Body of pancreas (tissue), 4 donors: ENCODE results near the gene AGPAT1. TPM values are rescaled to one million over a fixed set of nuclear protein-coding genes. Genes with fewer than 3 reads are reported as not detected.

Experiments
- ATAC-seq: fragments of 150-250 bp; one replicate; pipeline ENCODE4 v1.9.1; 2016
- DNase-seq, 4 donors: peaks; one replicate each; pipeline ENCODE4 v3.0.0-alpha.2; 2019
- H3K27ac ChIP-seq, 4 donors: fragments of 200-600 bp; sonication (generic); 1 replicate in 3 of 4; 2 replicates in 1 of 4; pipeline versions ENCODE4 v1.5.1 to v1.6.1; 2016 to 2019; ENCODE audit warnings: mild to moderate bottlenecking in 1 of 4, mixed read lengths in 1 of 4, moderate library complexity in 1 of 4
- H3K27me3 ChIP-seq, 2 donors: fragments of 200-600 bp; sonication (generic); one replicate each; pipeline ENCODE4 v1.6.0; 2016; ENCODE audit warnings: mild to moderate bottlenecking in 1 of 2
- H3K36me3 ChIP-seq, 2 donors: fragments of 200-600 bp; sonication (generic); replicated peaks in 1 of 2; 2 replicates each; pipeline ENCODE4 v1.5.1; 2016; ENCODE audit warnings: low read depth in 2 of 2; ENCODE audit not compliant: insufficient read depth in 1 of 2
- H3K4me1 ChIP-seq: fragments of 200-600 bp; sonication (generic); one replicate; pipeline ENCODE4 v1.6.0; 2016
- H3K4me3 ChIP-seq, 2 donors: fragments of 200-600 bp; sonication (generic); 1 replicate in 1 of 2; 2 replicates in 1 of 2; pipeline ENCODE4 v1.5.1; 2016 to 2019
- H3K9me3 ChIP-seq, 3 donors: fragments of 200-600 bp; sonication (generic); 1 replicate in 2 of 3; 2 replicates in 1 of 3; pipeline ENCODE4 v1.5.1; 2016
- CTCF ChIP-seq, 7 experiments: fragments of 450-650 bp in 4 of 7; fragments of 200-600 bp in 3 of 7; sonication (generic) in 3 of 7; IDR thresholded peaks; one replicate each; pipeline ENCODE4 v1.5.1; 2016 to 2019; ENCODE audit warnings: antibody characterized with exemption in 7 of 7
- POLR2A ChIP-seq, 3 donors: fragments of 450-650 bp; IDR thresholded peaks; one replicate each; pipeline ENCODE4 v1.6.1; 2016; ENCODE audit warnings: antibody characterized with exemption in 3 of 3, mild to moderate bottlenecking in 2 of 3
- WGBS, 2 donors: methylation state at CpG; one replicate each; pipeline ENCODE4 v1.1.5; 2017; 5-methylcytosine and 5-hydroxymethylcytosine counted together
- intact Hi-C: fragments of 100-400 bp; cut with DNase I; formaldehyde crosslinking; loops from one replicate; pipeline ENCODE4 v1.15.1; 2023
- total RNA-seq, 2 donors: library from RNA; depleted of rRNA; stranded (reverse); fragments of >200 nt; gene quantifications; one replicate each; pipeline ENCODE4 v1.1.0, GENCODE V29; 2016

The AGPAT1 gene
- 10 to 100 TPM; 13.2 to 16.1 TPM for total RNA-seq

- Histone ChIP-seq H3K9me3 (no peaks in the 10 kb centered on the region), H3K27me3 (no peaks in the 10 kb centered on the region), H3K4me3 (peak within 1 kb of the TSS; percentile 53 to 98), H3K36me3 (no peaks in the 10 kb centered on the region), H3K27ac (peak within 1 kb of the TSS; percentile 81 to 94 (median 85)), H3K4me1 (peaks cover 41% of the 10 kb centered on the region)
- ATAC-seq (peak; percentile 56), DNase-seq (peak; percentile 97 to 98 (median 98))
- WGBS, 2 donors, result 1 to 2% methylated on average over 17 to 27 of the region's 27 CpGs
- TF ChIP-seq CTCF (IDR thresholded peaks at IDR 0.05), result no peak
- TF ChIP-seq POLR2A (IDR thresholded peaks at IDR 0.05), result peak in 2 of 3 donors; percentile 49 to 73
- intact Hi-C loops, result no loop called here
Measured at GRCh38 chr6:32175711-32176475, at the start of gene AGPAT1. Gene AGPAT1, minus strand, starts transcription at chr6:32176084. Its CDS starts 4,588 bp downstream, at chr6:32171496.

GRCh38 chr6:32224696-32225095, 48.8 kb upstream of the AGPAT1 start:
- Histone ChIP-seq H3K4me3 (no peak overlapping the region), H3K27ac (no peak overlapping the region), H3K4me1 (no peaks in the 10 kb centered on the region), H3K36me3 (no peaks in the 10 kb centered on the region), H3K9me3 (no peaks in the 10 kb centered on the region), H3K27me3 (no peaks in the 10 kb centered on the region)
- ATAC-seq (no peak), DNase-seq (no peak)
- 59 to 66% methylated on average over 2 of the region's 2 CpGs for WGBS, 2 donors
- intact Hi-C loops, result no loop called here
- TF ChIP-seq POLR2A (IDR thresholded peaks at IDR 0.05) (no peak), CTCF (IDR thresholded peaks at IDR 0.05) (no peak)

GRCh38 chr6:32223258-32224235, 47.7 kb upstream of the AGPAT1 start, which contains the start of gene NOTCH4:
Gene NOTCH4, minus strand, starts transcription at chr6:32224067. Its CDS starts 139 bp downstream, at chr6:32223928.
- H3K27ac ChIP-seq, result peak within 1 kb of the TSS in 1 of 4 donors; percentile 25
- no peaks in the 10 kb centered on the region for H3K36me3 ChIP-seq
- H3K4me1 ChIP-seq, result no peaks in the 10 kb centered on the region
- TF ChIP-seq POLR2A (IDR thresholded peaks at IDR 0.05) (peak in 1 of 3 donors; percentile 14), CTCF (IDR thresholded peaks at IDR 0.05) (no peak)
- 40 to 44% methylated on average over 19 to 20 of the region's 20 CpGs for WGBS, 2 donors
- H3K9me3 ChIP-seq, result no peaks in the 10 kb centered on the region
- H3K27me3 ChIP-seq, result no peaks in the 10 kb centered on the region
- H3K4me3 ChIP-seq, result no peak within 1 kb of the TSS
- intact Hi-C loops, result no loop called here
- ATAC-seq (no peak), DNase-seq (no peak)

- Histone ChIP-seq H3K4me3 (no peak overlapping the region), H3K36me3 (no peaks in the 10 kb centered on the region), H3K27me3 (no peaks in the 10 kb centered on the region), H3K9me3 (no peaks in the 10 kb centered on the region), H3K4me1 (no peaks in the 10 kb centered on the region), H3K27ac (no peak overlapping the region)
- no peak for ATAC-seq
- intact Hi-C loops, result no loop called here
- TF ChIP-seq CTCF (IDR thresholded peaks at IDR 0.05), result no peak
- TF ChIP-seq POLR2A (IDR thresholded peaks at IDR 0.05), result no peak
- 78 to 85% methylated on average over 5 to 8 of the region's 8 CpGs for WGBS, 2 donors
- DNase-seq, result no peak
Measured at GRCh38 chr6:32222333-32223230, 46.7 kb upstream of the AGPAT1 start.
